OCI-LY1 (cell line): ENCODE measurements around the gene DEDD.

ENCODE experiments used
- H2AFZ ChIP-seq: fragments of 200-600 bp; sonication (generic), shearing (Covaris generic); 2 replicates; pipeline ENCODE4 v1.6.0; 2014; ENCODE audit warnings: antibody characterized with exemption, mild to moderate bottlenecking, low read length
- H3F3A ChIP-seq: fragments of 200-600 bp; sonication (generic), shearing (Covaris generic); 2 replicates; pipeline ENCODE4 v1.6.0; 2014; ENCODE audit warnings: mild to moderate bottlenecking, antibody characterized with exemption, low read length, moderate library complexity; ENCODE audit not compliant: insufficient read depth
- H3K27ac ChIP-seq: fragments of 200-600 bp; sonication (generic); 2 replicates; pipeline ENCODE4 v1.5.1; 2014; ENCODE audit warnings: low read length, mixed run types, mild to moderate bottlenecking, low read depth; ENCODE audit not compliant: poor library complexity, severe bottlenecking
- H3K27me3 ChIP-seq: fragments of 200-600 bp; sonication (generic); 2 replicates; pipeline ENCODE4 v1.6.0; 2014; ENCODE audit warnings: antibody characterized with exemption, mild to moderate bottlenecking, low read length, moderate library complexity; ENCODE audit not compliant: insufficient read depth
- H3K36me3 ChIP-seq: fragments of 200-600 bp; sonication (generic); 2 replicates; pipeline ENCODE4 v1.6.1; 2014; ENCODE audit warnings: mild to moderate bottlenecking, antibody characterized with exemption, low read length, moderate library complexity, mixed read lengths; ENCODE audit not compliant: insufficient read depth
- H3K4me1 ChIP-seq: fragments of 200-600 bp; sonication (generic); 2 replicates; pipeline ENCODE4 v1.5.1; 2014; ENCODE audit warnings: mild to moderate bottlenecking, low read length, moderate library complexity; ENCODE audit not compliant: insufficient read depth, severe bottlenecking
- H3K4me2 ChIP-seq: fragments of 200-600 bp; sonication (generic), shearing (Covaris generic); 2 replicates; pipeline ENCODE4 v1.6.1; 2014; ENCODE audit warnings: low read length
- H3K4me3 ChIP-seq: fragments of 200-600 bp; sonication (generic); 2 replicates; pipeline ENCODE4 v1.5.1; 2014; ENCODE audit warnings: low read length, low read depth, mild to moderate bottlenecking, mixed read lengths; ENCODE audit not compliant: poor library complexity, severe bottlenecking
- H3K79me2 ChIP-seq: fragments of 200-600 bp; shearing (Covaris generic); 2 replicates; pipeline ENCODE4 v1.6.1; 2016; ENCODE audit warnings: mixed run types, low read length, mixed read lengths; ENCODE audit not compliant: insufficient read depth
- H3K9ac ChIP-seq: fragments of 200-600 bp; sonication (generic), shearing (Covaris generic); 2 replicates; pipeline ENCODE4 v1.6.1; 2014; ENCODE audit warnings: mild to moderate bottlenecking, low read length, mixed read lengths
- H3K9me2 ChIP-seq: fragments of 200-600 bp; sonication (generic), shearing (Covaris generic); 2 replicates; pipeline ENCODE4 v1.6.1; 2014; ENCODE audit warnings: low read depth, mild to moderate bottlenecking, low read length, mixed read lengths
- H3K9me3 ChIP-seq: fragments of 200-600 bp; shearing (Covaris generic); 2 replicates; pipeline ENCODE4 v1.6.1; 2014; ENCODE audit warnings: low read length, mixed read lengths
- H4K20me1 ChIP-seq: fragments of 200-600 bp; sonication (generic), shearing (Covaris generic); 2 replicates; pipeline ENCODE4 v1.6.0; 2016; ENCODE audit warnings: mild to moderate bottlenecking, low read length; ENCODE audit not compliant: insufficient read depth
- EZH2 ChIP-seq: fragments of 200-600 bp; sonication (generic), shearing (Covaris generic); IDR thresholded peaks from 2 replicates; pipeline ENCODE4 v1.8.0; 2017; ENCODE audit warnings: borderline replicate concordance, mixed run types, mild to moderate bottlenecking, antibody characterized with exemption, low read length, moderate library complexity, mixed read lengths
- TF ChIP-seq, protein P1 (sequence below): fragments of 200-600 bp; sonication (generic), shearing (Covaris generic); IDR thresholded peaks from 2 replicates; pipeline ENCODE4 v1.5.1; 2017; ENCODE audit warnings: mild to moderate bottlenecking, antibody characterized with exemption, low read length, moderate library complexity, mixed read lengths

The DEDD gene

DNA sequence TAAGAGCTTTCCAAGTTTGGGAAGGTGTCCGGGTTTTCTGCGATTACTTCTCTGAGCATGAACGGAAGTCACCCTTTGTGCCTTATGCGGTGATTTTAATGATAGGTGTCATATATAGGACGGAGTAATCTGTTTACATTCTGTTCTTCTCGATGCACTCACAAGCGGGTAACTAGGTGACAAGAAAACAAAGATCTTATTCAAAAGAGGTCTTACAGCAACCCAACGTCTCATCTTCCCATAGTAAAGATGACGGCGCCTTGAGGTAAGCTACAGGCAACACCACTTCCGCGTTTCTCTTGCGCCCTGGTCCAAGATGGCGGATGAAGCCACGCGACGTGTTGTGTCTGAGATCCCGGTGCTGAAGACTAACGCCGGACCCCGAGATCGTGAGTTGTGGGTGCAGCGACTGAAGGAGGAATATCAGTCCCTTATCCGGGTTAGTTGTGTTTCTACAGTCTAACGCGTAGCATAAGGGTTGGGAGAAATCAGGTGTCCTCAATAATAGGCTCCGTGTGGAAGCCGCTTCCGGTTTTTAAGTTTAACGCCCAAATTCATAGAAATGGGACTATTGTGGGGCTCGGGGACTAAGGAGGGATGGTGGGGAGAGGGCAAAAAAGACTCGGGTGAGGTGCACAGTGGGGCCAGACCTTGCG, 21.3 kb upstream of the DEDD start, which contains the start of gene UFC1:
UFC1 (plus strand) TSS at position 297 of the 656 bp plus-strand sequence; CDS start at position 317, 20 bp downstream.
- Histone ChIP-seq H3K4me3 (peak within 1 kb of the TSS; percentile 61), H3K27ac (peak within 1 kb of the TSS; percentile 77), H2AFZ (peak within 1 kb of the TSS; percentile 91), H3K9me3 (no peaks in the 10 kb centered on the region), H4K20me1 (no peaks in the 10 kb centered on the region), H3K4me1 (peaks cover 26% of the 10 kb centered on the region), H3K27me3 (no peaks in the 10 kb centered on the region), H3K36me3 (peaks cover 15% of the 10 kb centered on the region; the same call in 1 of the 2 replicates), H3K4me2 (peak within 1 kb of the TSS; percentile 63), H3K9ac (peak within 1 kb of the TSS; percentile 66), H3K9me2 (no peaks in the 10 kb centered on the region), H3F3A (peaks cover 4% of the 10 kb centered on the region; the same call in 1 of the 2 replicates), H3K79me2 (no peaks in the 10 kb centered on the region)
- TF ChIP-seq, protein P1, sequence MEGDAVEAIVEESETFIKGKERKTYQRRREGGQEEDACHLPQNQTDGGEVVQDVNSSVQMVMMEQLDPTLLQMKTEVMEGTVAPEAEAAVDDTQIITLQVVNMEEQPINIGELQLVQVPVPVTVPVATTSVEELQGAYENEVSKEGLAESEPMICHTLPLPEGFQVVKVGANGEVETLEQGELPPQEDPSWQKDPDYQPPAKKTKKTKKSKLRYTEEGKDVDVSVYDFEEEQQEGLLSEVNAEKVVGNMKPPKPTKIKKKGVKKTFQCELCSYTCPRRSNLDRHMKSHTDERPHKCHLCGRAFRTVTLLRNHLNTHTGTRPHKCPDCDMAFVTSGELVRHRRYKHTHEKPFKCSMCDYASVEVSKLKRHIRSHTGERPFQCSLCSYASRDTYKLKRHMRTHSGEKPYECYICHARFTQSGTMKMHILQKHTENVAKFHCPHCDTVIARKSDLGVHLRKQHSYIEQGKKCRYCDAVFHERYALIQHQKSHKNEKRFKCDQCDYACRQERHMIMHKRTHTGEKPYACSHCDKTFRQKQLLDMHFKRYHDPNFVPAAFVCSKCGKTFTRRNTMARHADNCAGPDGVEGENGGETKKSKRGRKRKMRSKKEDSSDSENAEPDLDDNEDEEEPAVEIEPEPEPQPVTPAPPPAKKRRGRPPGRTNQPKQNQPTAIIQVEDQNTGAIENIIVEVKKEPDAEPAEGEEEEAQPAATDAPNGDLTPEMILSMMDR: no peak
- TF ChIP-seq EZH2: no peak

DNA sequence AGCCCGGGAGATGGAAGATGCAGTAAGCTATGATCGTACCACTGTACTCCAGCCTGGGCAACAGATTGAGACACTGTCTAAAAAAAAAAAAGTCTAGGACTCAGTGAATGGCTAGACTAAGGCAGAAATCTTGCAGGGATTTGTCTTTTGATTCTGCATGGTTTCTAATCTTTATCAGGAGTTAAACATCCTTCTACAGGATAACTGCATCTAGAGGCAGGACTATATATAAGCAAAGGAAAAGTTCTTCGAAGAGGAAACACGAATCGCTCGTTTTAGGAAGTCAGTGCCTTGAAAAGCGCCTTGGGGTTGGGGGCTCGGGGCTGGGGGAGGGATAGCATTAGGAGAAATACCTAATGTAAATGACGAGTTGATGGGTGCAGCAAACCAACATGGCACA, 20.7 kb upstream of the DEDD start:
- Histone ChIP-seq H3K27me3 (no peaks in the 10 kb centered on the region), H3K9me3 (no peaks in the 10 kb centered on the region), H4K20me1 (no peaks in the 10 kb centered on the region), H3K9me2 (no peaks in the 10 kb centered on the region), H3K9ac (peak overlapping the region; percentile 66), H3F3A (no peaks in the 10 kb centered on the region), H3K4me1 (peaks cover 20% of the 10 kb centered on the region), H3K79me2 (no peaks in the 10 kb centered on the region), H3K36me3 (peaks cover 9% of the 10 kb centered on the region; the same call in 1 of the 2 replicates), H3K27ac (no peak overlapping the region), H3K4me3 (peak overlapping the region; percentile 61), H2AFZ (peak overlapping the region; percentile 91), H3K4me2 (peak overlapping the region; percentile 63)
- no peak for TF ChIP-seq EZH2
- TF ChIP-seq, protein P1: no peak

DNA sequence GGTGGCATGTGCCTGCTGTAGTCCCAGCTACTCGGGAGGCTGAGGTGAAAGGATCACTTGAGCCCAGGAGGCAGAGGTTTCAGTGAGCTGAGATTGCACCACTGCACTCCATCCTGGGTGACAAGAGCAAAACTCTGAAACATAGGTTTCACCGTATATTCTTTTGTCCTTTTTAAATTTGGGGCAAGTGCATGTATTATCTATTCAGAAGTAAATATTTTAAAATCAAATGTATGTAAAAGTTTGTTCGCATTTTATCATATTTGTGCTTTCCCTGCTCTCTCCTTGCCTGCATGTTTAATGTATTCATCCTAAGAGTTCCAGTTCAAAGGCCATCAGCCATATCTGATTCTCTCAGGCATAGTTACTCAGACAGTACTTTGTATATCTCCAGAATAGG, 13.4 kb upstream of the DEDD start:
- Histone ChIP-seq H2AFZ (no peak overlapping the region), H3K4me3 (no peak overlapping the region), H3K9me3 (no peaks in the 10 kb centered on the region), H4K20me1 (no peaks in the 10 kb centered on the region), H3F3A (no peaks in the 10 kb centered on the region), H3K36me3 (no peaks in the 10 kb centered on the region), H3K4me1 (no peaks in the 10 kb centered on the region), H3K4me2 (no peak overlapping the region), H3K9ac (no peak overlapping the region), H3K27me3 (no peaks in the 10 kb centered on the region), H3K79me2 (no peaks in the 10 kb centered on the region), H3K9me2 (no peaks in the 10 kb centered on the region), H3K27ac (no peak overlapping the region)
- TF ChIP-seq, protein P1: no peak
- TF ChIP-seq EZH2: no peak
